Neural progenitor cell (in vitro differentiated cells): ENCODE results near the gene PTGDR2.

Experiments
- EZH2phosphoT487 ChIP-seq: fragments of 200-600 bp; sonication (generic); IDR thresholded peaks from 2 replicates; pipeline ENCODE4 v1.6.1; 2017; ENCODE audit warnings: antibody characterized with exemption
- TF ChIP-seq, protein P1 (sequence below): fragments of 200-600 bp; sonication (generic); IDR thresholded peaks from 2 replicates; pipeline ENCODE4 v1.5.1; 2017; ENCODE audit warnings: antibody characterized with exemption, mild to moderate bottlenecking

DNA sequence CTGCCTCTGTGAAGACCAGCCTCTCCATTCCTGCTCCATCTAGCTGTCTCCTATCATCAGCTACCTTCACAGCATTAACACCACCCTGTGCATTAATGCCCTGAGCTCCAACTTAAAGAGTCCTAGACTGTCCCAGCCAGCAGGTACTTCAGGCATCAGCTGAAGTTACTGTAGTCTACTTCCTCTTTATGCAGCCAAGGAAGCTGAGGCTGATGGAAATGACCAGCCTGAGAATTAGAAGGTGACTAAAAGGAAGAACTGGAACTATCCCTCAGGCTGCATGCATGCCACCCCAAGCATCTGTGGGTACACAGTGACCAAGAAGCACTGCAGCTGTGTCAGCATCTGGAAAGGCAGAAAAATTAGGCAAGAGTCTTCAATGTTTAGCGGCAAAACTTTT is 42.4 kb downstream of the PTGDR2 start:
- TF ChIP-seq, protein P1, sequence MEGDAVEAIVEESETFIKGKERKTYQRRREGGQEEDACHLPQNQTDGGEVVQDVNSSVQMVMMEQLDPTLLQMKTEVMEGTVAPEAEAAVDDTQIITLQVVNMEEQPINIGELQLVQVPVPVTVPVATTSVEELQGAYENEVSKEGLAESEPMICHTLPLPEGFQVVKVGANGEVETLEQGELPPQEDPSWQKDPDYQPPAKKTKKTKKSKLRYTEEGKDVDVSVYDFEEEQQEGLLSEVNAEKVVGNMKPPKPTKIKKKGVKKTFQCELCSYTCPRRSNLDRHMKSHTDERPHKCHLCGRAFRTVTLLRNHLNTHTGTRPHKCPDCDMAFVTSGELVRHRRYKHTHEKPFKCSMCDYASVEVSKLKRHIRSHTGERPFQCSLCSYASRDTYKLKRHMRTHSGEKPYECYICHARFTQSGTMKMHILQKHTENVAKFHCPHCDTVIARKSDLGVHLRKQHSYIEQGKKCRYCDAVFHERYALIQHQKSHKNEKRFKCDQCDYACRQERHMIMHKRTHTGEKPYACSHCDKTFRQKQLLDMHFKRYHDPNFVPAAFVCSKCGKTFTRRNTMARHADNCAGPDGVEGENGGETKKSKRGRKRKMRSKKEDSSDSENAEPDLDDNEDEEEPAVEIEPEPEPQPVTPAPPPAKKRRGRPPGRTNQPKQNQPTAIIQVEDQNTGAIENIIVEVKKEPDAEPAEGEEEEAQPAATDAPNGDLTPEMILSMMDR = no peak
- TF ChIP-seq EZH2phosphoT487 = no peak
